Peyer's patch (tissue), 4 donors: ENCODE results near the gene HDAC4.
A peak's percentile ranks its signal among the peaks of the same experiment; 100 is the strongest.

Experiments
- CTCF ChIP-seq, 6 experiments: fragments of 450-650 bp in 4 of 6; fragments of 200-600 bp in 2 of 6; sonication (generic) in 1 of 6; IDR thresholded peaks; one replicate each; pipeline ENCODE4 v1.5.1; 2017 to 2019; ENCODE audit warnings: antibody characterized with exemption in 6 of 6, mild to moderate bottlenecking in 3 of 6, moderate library complexity in 1 of 6
- POLR2A ChIP-seq, 2 donors: fragments of 450-650 bp; IDR thresholded peaks; one replicate each; pipeline ENCODE4 v1.5.1; 2017; ENCODE audit warnings: antibody characterized with exemption in 2 of 2, mild to moderate bottlenecking in 2 of 2, moderate library complexity in 2 of 2

GRCh38 chr2:239299218-239299939 lies 101.4 kb downstream of the HDAC4 start:
- TF ChIP-seq CTCF (IDR thresholded peaks at IDR 0.05) (no peak), POLR2A (IDR thresholded peaks at IDR 0.05) (peak; percentile 37 to 49)
